Neural crest cell (in vitro differentiated cells): ENCODE data around the gene MFSD6L. TPM values are rescaled to one million over a fixed set of nuclear protein-coding genes. Genes with fewer than 3 reads are reported as not detected.
A peak's percentile ranks its signal among the peaks of the same experiment; 100 is the strongest.

Source experiments
- DNase-seq: peaks from one replicate; pipeline ENCODE4 v3.0.0; 2021; ENCODE audit warnings: low read depth, mixed read lengths, low spot score
- H3K27ac Mint-ChIP-seq: one replicate; pipeline ENCODE4 v1.8.0; 2021; ENCODE audit warnings: mild to moderate bottlenecking, mixed read lengths; ENCODE audit not compliant: unreplicated experiment
- H3K27me3 Mint-ChIP-seq: 2 replicates; pipeline ENCODE4 v1.8.0; 2021; ENCODE audit warnings: low read depth, mild to moderate bottlenecking, mixed read lengths
- H3K36me3 Mint-ChIP-seq: 2 replicates; pipeline ENCODE4 v1.8.0; 2021; ENCODE audit warnings: low read depth, mild to moderate bottlenecking, mixed read lengths
- H3K4me1 Mint-ChIP-seq: 2 replicates; pipeline ENCODE4 v1.8.0; 2021; ENCODE audit warnings: mixed read lengths
- H3K4me3 Mint-ChIP-seq: one replicate; pipeline ENCODE4 v1.8.0; 2021; ENCODE audit warnings: mild to moderate bottlenecking, mixed read lengths
- H3K9me3 Mint-ChIP-seq: 2 replicates; pipeline ENCODE4 v1.8.0; 2021; ENCODE audit warnings: mixed read lengths
- CTCF ChIP-seq: fragments of 200-600 bp; sonication (generic); conservative IDR thresholded peaks from 2 replicates; pipeline ENCODE4 v1.5.0; 2021; ENCODE audit warnings: antibody characterized with exemption, mild to moderate bottlenecking
- total RNA-seq: library from RNA; stranded (reverse); gene quantifications from 2 replicates; pipeline ENCODE4 v1.2.1, GENCODE V29; 2021

The MFSD6L gene
- total RNA-seq, 1 donor from 2014 or later = not detected

- H3K36me3 Mint-ChIP-seq = no peaks in the 10 kb centered on the region
- TF ChIP-seq CTCF = no peak
- no peak for DNase-seq
- H3K9me3 Mint-ChIP-seq = peaks cover 4% of the 10 kb centered on the region
- no peak overlapping the region for H3K27ac Mint-ChIP-seq
- peaks cover 32% of the 10 kb centered on the region for H3K27me3 Mint-ChIP-seq
- peaks cover 4% of the 10 kb centered on the region for H3K4me1 Mint-ChIP-seq
- no peak overlapping the region for H3K4me3 Mint-ChIP-seq
These were observed 23.4 kb upstream of the MFSD6L start for GRCh38 chr17:8822401-8823035.

GRCh38 chr17:8821446-8822105, 22.4 kb upstream of the MFSD6L start:
- DNase-seq = no peak
- Mint-ChIP-seq H3K27me3 (peaks cover 37% of the 10 kb centered on the region), H3K9me3 (peaks cover 4% of the 10 kb centered on the region), H3K4me3 (no peak overlapping the region), H3K36me3 (no peaks in the 10 kb centered on the region), H3K27ac (no peak overlapping the region), H3K4me1 (no peaks in the 10 kb centered on the region)
- TF ChIP-seq CTCF = no peak

GRCh38 chr17:8820311-8821010, 21.3 kb upstream of the MFSD6L start:
- H3K9me3 Mint-ChIP-seq = peaks cover 4% of the 10 kb centered on the region
- no peak overlapping the region for H3K4me3 Mint-ChIP-seq
- peak overlapping the region; percentile 8 for H3K27ac Mint-ChIP-seq
- no peaks in the 10 kb centered on the region for H3K36me3 Mint-ChIP-seq
- peaks cover 46% of the 10 kb centered on the region for H3K27me3 Mint-ChIP-seq
- no peaks in the 10 kb centered on the region for H3K4me1 Mint-ChIP-seq
- TF ChIP-seq CTCF = no peak
- DNase-seq = no peak

- no peaks in the 10 kb centered on the region for H3K4me1 Mint-ChIP-seq
- no peaks in the 10 kb centered on the region for H3K36me3 Mint-ChIP-seq
- peaks cover 61% of the 10 kb centered on the region for H3K27me3 Mint-ChIP-seq
- DNase-seq = no peak
- no peak overlapping the region for H3K27ac Mint-ChIP-seq
- TF ChIP-seq CTCF = no peak
- H3K4me3 Mint-ChIP-seq = no peak overlapping the region
- peaks cover 4% of the 10 kb centered on the region for H3K9me3 Mint-ChIP-seq
These were observed 19.6 kb upstream of the MFSD6L start for GRCh38 chr17:8818654-8819330.

- Mint-ChIP-seq H3K4me3 (no peak overlapping the region), H3K9me3 (peaks cover 5% of the 10 kb centered on the region), H3K27me3 (peaks cover 67% of the 10 kb centered on the region), H3K36me3 (no peaks in the 10 kb centered on the region), H3K27ac (no peak overlapping the region), H3K4me1 (no peaks in the 10 kb centered on the region)
- TF ChIP-seq CTCF = no peak
- no peak for DNase-seq
These were observed 18.9 kb upstream of the MFSD6L start for GRCh38 chr17:8818047-8818446.
